ENCODE measurements around the gene KCNQ1.

DNA sequence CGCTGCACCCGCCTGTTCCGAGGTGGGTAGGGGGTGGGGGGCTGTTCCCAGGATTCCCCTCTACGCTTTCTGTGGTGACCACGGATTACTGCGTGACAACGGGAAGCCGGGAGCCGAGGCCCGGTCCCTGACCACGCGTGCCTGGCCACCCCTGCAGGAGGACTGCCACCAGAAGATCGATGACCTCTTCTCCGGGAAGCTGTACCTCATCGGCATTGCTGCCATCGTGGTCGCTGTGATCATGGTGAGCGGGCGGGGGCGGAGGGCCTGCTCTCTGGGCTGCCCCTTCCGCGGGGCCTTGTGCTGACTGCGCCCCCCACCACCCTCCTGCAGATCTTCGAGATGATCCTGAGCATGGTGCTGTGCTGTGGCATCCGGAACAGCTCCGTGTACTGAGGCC is 48.3 kb upstream of the KCNQ1 start:
- TF ChIP-seq, protein P1, sequence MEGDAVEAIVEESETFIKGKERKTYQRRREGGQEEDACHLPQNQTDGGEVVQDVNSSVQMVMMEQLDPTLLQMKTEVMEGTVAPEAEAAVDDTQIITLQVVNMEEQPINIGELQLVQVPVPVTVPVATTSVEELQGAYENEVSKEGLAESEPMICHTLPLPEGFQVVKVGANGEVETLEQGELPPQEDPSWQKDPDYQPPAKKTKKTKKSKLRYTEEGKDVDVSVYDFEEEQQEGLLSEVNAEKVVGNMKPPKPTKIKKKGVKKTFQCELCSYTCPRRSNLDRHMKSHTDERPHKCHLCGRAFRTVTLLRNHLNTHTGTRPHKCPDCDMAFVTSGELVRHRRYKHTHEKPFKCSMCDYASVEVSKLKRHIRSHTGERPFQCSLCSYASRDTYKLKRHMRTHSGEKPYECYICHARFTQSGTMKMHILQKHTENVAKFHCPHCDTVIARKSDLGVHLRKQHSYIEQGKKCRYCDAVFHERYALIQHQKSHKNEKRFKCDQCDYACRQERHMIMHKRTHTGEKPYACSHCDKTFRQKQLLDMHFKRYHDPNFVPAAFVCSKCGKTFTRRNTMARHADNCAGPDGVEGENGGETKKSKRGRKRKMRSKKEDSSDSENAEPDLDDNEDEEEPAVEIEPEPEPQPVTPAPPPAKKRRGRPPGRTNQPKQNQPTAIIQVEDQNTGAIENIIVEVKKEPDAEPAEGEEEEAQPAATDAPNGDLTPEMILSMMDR (optimal IDR thresholded peaks at IDR 0.05 in 1 of 3, IDR thresholded peaks at IDR 0.05 in 1 of 3, conservative IDR thresholded peaks at IDR 0.05 in 1 of 3; ENCODE audit: extremely low read depth in 1 of 3, insufficient read depth in 2 of 3, low read length in 3 of 3): no peak
- no peak for TF ChIP-seq EZH2 (IDR thresholded peaks at IDR 0.05; ENCODE audit: low read length)

Measured in keratinocyte (primary cell).